HG02798 (cell line): ENCODE results near the gene AFF4.
"Not testable (repeated sequence)": the region's sequence is repeated elsewhere in the genome, so short reads cannot be mapped to it uniquely, and the experiment has no call there.

ENCODE experiments used
- ATAC-seq: cut with Tn5 transposase; IDR thresholded peaks from one replicate; pipeline ENCODE4 v1.9.1; 2021; ENCODE audit warnings: mild to moderate bottlenecking; ENCODE audit not compliant: unreplicated experiment, poor library complexity

AFF4 gene, protein sequence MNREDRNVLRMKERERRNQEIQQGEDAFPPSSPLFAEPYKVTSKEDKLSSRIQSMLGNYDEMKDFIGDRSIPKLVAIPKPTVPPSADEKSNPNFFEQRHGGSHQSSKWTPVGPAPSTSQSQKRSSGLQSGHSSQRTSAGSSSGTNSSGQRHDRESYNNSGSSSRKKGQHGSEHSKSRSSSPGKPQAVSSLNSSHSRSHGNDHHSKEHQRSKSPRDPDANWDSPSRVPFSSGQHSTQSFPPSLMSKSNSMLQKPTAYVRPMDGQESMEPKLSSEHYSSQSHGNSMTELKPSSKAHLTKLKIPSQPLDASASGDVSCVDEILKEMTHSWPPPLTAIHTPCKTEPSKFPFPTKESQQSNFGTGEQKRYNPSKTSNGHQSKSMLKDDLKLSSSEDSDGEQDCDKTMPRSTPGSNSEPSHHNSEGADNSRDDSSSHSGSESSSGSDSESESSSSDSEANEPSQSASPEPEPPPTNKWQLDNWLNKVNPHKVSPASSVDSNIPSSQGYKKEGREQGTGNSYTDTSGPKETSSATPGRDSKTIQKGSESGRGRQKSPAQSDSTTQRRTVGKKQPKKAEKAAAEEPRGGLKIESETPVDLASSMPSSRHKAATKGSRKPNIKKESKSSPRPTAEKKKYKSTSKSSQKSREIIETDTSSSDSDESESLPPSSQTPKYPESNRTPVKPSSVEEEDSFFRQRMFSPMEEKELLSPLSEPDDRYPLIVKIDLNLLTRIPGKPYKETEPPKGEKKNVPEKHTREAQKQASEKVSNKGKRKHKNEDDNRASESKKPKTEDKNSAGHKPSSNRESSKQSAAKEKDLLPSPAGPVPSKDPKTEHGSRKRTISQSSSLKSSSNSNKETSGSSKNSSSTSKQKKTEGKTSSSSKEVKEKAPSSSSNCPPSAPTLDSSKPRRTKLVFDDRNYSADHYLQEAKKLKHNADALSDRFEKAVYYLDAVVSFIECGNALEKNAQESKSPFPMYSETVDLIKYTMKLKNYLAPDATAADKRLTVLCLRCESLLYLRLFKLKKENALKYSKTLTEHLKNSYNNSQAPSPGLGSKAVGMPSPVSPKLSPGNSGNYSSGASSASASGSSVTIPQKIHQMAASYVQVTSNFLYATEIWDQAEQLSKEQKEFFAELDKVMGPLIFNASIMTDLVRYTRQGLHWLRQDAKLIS

DNA sequence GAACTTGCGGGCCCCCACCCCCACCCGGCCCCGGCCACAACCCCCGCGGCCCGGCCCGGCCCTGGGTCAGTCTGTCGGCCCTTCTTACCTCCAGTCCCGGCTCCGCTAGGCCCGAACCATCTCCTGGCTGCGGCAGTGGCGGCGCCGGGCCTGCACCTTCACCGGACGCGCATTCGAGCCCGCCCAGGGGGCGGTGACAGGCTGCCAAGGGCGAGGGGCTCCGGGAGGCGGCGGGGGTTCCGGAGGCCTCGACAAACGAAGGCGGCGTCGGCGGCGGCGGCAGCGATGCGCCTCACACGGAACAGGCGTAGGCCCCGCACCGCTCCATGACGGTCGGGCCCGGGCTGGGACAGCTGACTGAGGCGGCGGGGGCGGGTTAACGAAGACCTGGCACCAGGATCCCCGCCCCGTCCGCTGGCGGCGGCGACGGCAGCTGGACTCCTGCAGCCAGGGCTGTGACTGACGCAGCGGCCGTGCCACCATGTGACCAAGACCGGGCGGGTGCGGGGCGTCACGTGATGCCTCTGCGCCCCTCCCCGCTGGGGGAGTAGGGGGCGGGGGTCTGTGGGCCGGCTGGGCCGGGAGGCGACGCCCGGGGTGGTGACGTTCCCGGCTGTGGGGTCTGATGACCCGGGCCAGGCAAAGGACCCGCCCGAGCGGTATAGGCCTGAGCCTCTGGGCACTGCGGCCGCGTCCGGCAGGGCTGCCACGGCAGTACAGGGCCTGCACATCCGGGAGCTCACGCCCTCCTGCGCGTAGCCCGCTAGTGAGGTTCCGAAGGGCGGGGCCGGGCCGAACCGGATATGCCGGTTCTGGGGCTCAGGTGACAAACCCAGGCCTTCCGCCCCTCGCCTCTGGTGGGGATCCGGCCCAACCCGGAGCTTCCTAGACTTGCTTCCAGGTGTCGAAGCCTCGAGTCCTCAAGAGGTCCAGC, at the start of gene AFF4:
AFF4 (minus strand) TSS at position 464 of the 934 bp plus-strand sequence. CDS start 26,445 bp downstream, outside the sequence.
- ATAC-seq = peak; percentile 97

DNA sequence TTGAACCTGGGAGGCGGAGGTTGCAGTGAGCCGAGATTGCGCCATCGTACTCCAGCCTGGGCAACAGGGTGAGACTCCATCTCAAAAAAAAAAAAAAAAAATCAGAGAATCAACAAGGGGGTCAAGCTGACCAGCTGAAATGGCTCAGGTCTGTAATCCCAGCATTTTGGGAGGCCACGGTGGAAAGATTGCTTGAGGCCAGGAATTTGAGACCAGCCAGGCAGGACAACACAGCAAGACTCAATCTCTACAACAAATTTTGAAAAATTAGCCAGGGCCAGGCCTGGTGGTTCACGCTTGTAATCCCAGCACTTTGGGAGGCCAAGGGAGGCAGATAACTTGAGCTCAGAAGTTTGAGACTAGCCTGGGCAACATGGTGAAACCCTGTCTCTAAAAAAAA, 45.0 kb upstream of the AFF4 start:
- not testable (repeated sequence) for ATAC-seq

DNA sequence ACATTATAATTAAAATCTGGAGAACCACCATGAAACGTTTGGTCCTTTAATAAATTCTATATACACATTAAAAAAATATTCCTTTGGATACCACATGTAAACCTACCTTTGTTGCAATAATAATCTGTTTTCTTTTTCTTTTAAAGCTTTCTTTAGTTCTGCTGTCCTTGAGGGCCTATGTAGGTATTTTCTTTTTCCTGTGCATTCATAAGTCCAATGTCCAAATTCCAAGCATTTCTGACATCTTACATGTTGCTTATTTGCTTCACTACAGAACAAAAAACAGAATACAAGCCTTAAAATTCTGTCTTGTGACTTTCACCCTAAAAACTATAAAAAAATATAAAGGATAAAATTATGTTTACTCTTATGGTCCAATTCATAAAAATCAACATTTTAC, 43.2 kb upstream of the AFF4 start:
- ATAC-seq = no peak

DNA sequence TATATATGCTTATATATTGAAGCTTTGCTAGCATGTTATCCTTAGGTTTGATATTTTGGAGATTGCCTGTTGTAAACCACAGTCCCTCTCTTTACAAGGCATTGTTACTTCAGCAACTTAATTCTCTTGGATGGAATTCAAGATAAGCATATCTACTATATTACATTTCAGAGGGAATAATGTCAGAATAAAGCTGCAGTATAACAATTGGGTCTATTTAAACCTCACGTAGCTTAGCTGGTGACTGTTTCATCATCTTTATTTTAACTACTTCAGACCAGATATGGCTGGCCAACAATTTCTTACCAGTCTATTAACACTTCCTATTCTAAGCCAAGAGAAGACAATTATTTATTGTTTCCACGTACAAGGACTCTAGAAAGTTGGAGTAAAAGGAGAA, 35.8 kb upstream of the AFF4 start:
- ATAC-seq = no peak

DNA sequence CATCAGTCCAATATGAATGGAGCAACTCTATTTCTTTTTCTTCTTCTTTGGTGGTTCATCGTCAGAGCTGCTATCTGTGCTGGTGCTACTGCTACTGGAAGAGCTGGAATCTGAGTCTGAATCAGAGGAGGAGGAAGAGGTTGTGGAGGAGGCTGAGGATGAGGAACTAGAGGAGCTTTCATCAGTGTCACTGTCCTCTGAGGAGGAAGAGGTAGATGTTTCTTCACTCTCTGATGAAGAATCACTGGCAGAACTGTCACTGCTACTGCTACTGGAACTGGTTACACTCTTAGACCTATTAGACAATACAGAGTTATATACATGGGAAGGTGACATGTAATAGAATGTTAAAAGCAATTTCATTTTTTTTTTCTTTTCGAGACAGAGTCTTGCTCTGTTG, 35.1 kb upstream of the AFF4 start:
- no peak for ATAC-seq

DNA sequence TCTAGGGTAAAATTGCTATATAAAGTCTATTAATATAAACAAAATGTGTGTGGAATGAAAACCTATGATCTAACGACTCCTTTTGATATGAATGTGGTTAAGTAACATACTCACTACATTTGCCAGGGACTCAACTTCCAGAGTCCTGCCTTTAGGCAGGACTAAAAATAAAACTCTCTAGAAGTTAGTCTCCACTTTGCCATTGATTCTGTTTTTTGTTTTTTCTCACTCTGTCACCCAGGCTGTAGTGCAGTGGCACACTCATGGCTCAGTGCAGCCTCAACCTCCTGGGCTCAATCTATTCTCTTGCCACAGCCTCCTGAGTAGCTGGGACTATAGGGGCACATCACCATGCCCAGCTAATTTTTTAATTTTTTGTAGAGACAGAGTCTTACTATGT, 32.9 kb upstream of the AFF4 start:
- ATAC-seq = no peak

DNA sequence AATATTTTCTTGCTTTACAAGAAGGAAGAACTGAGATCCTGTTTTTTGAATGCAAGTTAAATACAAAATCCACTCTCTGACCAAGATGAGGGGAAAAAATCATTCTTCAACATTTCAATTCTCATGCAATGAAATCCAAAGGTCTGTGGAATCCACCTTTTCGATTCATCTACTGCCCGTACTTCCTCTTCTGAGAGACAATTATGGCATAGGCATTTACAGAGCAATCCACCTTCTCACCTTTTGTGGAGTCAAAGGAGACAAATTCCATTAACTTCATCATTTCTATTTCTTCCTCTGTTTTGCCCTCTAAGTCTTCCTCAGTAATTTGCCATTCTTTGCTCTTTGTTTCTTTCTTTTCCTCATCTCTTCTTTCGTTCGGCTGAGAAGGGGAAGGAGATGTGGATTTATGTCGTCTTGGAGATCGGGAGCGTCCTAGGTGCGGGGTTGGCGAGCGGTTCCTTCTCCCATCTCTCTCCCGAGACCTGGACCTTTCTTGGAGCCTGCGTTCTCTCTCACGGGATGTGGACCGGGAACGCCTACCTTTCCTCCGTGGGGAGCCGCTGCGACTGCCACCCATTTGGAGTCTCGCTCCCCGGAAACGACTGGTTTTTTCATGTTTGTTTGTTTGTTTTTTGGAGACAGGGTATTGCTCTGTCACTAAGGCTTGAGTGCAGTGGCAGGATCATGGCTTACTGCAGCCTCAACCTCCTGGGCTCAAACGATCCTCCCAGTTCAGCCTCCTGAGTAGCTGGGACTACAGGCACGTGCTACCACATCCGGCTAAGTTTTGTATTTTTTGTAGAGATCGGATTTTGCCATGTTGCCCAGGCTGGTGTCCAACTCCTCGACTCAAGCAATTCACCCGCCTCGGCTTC, 24.3 kb upstream of the AFF4 start:
- no peak for ATAC-seq

DNA sequence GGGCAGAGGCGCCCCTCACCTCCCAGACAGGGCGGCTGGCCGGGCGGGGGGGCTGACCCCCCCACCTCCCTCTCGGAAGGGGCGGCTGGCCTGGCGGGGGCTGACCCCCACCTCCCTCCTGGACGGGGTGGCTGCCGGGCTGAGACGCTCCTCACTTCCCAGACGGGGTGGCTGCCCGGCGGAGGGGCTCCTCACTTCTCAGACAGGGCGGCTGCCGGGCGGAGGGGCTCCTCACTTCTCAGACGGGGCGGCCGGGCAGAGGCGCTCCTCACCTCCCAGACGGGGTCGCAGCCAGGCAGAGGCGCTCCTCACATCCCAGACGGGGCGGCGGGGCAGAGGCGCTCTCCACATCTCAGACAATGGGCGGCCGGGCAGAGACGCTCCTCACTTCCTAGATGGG, 19.5 kb upstream of the AFF4 start:
- ATAC-seq = not testable (repeated sequence)

DNA sequence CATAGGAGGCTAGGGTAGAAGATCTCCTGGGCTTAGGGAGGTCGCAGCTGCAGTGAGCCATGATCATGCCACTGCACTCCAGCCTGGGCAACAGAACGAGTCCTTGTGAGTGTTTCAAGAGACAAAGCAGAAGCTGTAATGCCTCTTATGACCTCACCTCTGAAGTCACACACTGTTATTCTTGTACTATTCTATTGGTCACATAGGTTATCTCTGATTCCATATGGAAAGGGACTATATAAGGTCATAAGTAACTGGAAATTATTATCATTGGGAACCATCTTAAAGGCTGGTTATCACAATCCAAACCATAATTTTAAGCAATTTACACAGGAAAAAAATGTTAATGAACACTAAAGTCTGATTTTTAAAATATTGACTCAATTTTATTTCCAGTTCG, 17.9 kb upstream of the AFF4 start:
- no peak for ATAC-seq

DNA sequence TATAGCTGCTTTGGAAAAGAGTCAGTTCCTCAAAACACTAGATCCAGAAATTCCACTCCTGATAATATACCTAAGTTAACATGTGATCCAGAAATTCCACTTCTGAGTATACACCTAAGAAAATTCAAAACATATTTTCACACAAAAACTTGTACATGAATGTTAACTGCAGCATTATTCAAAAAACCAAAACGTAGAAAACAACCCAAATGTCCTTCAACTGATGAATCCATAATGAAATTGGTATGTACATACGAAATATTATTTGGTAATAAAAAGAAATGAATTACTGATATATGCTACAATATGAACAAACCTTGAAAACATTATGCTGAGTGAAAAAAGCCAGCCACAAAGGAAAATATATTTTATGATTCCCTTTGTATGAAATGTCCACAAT, 16.5 kb upstream of the AFF4 start:
- ATAC-seq = no peak

DNA sequence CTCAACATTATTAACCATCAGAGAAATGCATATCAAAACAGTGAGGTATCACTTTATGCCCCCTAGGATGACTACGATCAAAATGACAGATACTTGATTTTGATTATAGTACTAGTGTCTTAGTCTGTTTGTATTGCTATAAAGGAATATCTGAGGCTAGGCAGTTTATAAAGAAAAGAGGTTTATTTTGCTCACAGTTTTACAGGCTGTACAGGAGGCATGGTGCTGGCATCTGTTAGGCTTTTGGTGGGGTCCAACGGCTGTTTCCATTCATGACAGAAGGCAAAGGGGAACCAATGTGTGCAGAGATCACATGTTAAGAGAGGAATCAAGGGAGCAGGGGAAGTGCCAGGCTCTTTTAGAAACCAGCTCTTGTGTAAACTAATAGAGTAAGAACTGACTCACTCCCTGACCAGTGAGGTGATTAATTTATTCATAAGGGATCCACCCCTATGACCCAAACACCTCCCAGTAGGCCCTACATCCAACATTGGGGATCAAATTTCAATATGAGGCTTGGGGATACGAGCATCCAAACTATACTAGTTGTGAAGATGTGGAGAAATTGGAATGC, 16.0 kb upstream of the AFF4 start:
- no peak for ATAC-seq

DNA sequence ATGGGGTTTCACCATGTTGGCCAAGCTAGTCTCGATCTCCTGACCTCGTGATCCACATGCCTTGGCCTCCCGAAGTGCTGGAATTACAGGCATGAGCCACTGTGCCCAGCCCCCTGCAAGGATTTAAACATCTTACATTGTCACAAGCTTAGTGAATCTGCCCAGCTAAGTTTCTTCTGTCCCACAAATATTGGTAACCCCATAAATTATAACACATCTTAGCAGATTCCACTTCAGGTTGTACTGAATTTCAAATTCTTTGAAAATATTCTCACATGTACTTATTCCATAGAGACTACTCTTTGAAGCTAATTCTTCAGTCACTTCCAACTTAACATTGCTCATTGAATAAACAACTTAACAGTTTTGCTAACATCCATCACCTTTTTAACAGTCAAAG, 13.4 kb upstream of the AFF4 start:
- ATAC-seq = no peak

DNA sequence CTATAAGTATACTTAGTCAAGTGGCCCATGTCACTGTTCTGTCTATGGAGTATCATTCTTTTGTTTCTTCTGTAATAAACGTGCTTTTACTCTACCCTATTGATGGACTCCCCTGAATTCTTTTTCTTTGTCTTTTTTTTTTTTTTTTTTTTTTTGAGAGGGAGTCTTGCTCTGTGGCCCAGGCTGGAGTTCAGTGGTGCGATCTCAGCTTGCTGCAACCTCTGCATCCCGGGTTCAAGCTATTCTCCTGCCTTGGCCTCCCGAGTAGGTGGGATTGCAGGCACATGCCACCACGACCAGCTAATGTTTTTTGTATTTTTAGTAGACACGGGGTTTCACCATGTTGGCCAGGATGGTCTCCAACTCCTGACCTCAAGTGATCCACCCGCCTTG, 9.0 kb upstream of the AFF4 start:
- ATAC-seq = not testable (repeated sequence)

DNA sequence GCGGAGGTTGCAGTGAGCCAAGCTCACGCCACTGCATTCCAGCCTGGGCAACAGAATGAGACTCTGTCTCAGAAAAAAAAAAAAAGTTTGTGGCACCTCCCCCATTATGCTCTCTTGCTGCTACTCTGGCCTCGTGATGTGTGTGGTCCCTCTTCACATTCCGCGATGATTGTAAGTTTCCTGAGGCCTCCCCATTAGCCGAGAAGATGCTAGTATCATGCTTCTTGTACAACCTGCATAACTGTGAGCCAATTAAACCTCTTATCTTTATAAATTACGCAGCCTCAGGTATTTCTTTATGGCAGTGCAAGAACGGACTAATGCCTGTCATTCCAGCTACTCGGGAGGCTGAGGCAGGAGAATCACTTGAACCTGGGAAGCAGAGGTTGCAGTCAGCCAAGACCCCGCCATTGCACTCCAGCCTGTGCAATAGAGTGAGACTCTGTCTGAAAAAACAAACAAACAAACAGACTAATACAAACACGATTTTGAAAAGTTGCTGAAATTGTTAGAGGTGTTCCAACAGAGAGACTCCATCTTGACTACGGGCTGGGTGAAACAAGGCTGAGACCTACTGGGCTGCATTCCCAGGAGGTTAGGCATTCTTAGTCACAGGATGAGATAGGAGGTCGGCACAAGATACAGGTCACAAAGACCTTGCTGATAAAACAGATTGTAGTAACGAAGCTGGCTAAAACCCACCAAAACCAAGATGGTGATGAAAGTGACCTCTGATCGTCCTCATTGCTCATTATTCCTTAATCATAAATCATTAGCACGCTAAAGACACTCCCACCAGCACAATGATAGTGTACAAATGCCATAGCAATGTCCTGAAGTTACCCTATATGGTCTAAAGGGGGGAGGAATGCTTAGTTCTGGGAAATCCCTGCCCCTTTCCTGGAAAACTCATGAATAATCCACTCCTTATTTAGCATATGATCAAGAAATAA, 8.3 kb upstream of the AFF4 start:
- ATAC-seq = no peak

DNA sequence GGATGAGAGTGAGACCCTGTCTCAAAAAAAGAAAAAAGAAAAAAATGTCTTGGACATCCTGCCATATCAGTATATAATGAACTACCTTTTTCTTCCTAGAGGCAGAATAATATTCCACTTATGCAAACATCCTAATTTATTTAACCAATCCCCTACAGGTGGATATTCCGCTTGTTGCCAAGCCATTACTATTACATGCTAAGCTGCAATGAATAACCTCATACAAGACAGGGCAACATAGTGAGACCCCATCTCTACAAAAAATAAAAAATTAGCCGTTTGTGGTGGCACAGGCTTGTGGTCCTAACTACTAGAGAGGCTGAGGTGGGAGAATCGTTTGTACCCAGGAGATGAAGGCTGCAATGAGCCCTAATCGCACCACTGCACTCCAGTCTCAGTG, 1.7 kb upstream of the AFF4 start:
- ATAC-seq = no peak

DNA sequence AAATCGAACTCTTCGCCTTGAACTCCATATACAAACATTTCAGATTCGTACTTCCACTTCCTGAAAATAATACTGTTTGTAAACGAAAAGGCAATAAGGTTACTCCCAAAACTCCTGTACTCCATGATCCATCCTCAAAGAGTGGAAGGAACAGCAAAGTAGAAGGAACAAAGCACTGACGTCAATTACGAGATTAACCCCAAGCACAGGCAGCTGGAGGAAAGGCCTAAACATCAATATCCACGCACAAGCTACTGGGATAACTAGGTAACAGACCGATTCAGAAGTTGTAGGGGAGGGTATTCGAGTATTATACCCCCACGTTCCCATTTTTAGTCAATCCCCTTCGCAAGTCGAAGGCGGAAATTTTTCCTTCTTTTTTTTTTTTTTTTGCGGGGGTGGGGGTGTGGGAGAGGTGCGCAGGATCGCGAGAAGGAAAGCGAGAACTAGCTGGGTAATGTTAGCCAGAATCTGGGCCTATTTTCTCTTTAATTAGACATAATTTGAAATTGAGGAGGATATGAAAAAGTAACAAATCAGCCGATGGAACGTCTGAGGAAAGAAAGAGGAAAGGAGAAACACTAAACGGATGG, 909 bp downstream of the AFF4 start:
- ATAC-seq = no peak

DNA sequence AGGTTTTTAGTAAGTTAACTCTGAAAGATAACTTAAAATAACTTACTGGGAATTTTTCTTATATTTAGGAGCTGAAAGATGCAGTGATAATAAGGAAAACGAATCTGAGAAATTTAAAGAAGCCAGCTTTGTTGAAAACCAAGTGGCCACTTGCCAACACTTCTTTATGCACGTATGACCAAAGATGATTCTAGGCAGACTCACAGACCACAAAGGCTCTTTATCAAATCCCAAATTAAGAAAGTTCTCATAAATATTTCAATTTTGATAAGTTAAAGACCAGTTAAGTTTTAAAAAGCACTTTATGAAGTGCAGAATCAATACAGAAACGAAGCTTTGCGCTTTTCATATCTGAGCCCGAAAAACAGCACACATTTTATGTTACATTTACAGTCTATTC, 1.5 kb downstream of the AFF4 start:
- ATAC-seq = no peak
